Naive thymus-derived CD4-positive, alpha-beta T cell (primary cell): Measurements from ENCODE around the gene HDLBP. TPM values are rescaled to one million over a fixed set of nuclear protein-coding genes. Genes with fewer than 3 reads are reported as not detected.

ENCODE experiments used
- ATAC-seq: fragments of 150-1000 bp; cut with Tn5 transposase; 2 replicates; pipeline ENCODE4 v1.10.0; 2021; ENCODE audit warnings: mild to moderate bottlenecking, moderate library complexity
- CTCF ChIA-PET: fragments of 350-600 bp; sonication (Branson Sonifier 250); formaldehyde crosslinking; loops from one replicate; lab custom pipeline; 2021; ENCODE audit warnings: antibody characterized with exemption; lab: Charles Lee
- POLR2A ChIA-PET: fragments of 350-600 bp; sonication (Branson Sonifier 250); formaldehyde crosslinking; loops from one replicate; lab custom pipeline; 2021; ENCODE audit warnings: antibody characterized with exemption, inconsistent platforms; lab: Charles Lee
- DNase-seq, 9 donors: peaks; one replicate each; pipeline versions ENCODE4 v3.0.0 to v3.0.0-alpha.2; 2020 to 2022; ENCODE audit warnings: mixed read lengths in 1 of 9
- H3K27ac ChIP-seq: one replicate; pipeline ENCODE4 v1.7.0; 2013; ENCODE audit warnings: mild to moderate bottlenecking, low read depth, low read length, moderate library complexity
- H3K27me3 ChIP-seq, 2 donors: one replicate each; pipeline ENCODE4 v1.7.0; 2013; ENCODE audit warnings: low read length in 2 of 2, mild to moderate bottlenecking in 2 of 2, moderate library complexity in 2 of 2; ENCODE audit not compliant: control insufficient read depth in 2 of 2, insufficient read depth in 2 of 2
- H3K36me3 ChIP-seq, 3 experiments: 1 replicate in 2 of 3; 2 replicates in 1 of 3; pipeline ENCODE4 v1.7.0; 2013; ENCODE audit warnings: low read length in 3 of 3, mild to moderate bottlenecking in 3 of 3, moderate library complexity in 1 of 3; ENCODE audit not compliant: insufficient read depth in 3 of 3, control insufficient read depth in 2 of 3
- H3K4me1 ChIP-seq, 2 donors: one replicate each; pipeline ENCODE4 v1.7.0; 2013; ENCODE audit warnings: low read length in 2 of 2, mild to moderate bottlenecking in 2 of 2, moderate library complexity in 1 of 2; ENCODE audit not compliant: control insufficient read depth in 2 of 2, insufficient read depth in 2 of 2
- H3K4me3 ChIP-seq: 2 replicates; pipeline ENCODE4 v1.7.0; 2013; ENCODE audit warnings: mild to moderate bottlenecking, low read length
- H3K9me3 ChIP-seq, 3 experiments: 1 replicate in 2 of 3; 2 replicates in 1 of 3; pipeline ENCODE4 v1.7.0; 2013; ENCODE audit warnings: low read length in 3 of 3; ENCODE audit not compliant: control insufficient read depth in 2 of 3
- H3K27ac Mint-ChIP-seq, 9 donors: one replicate each; pipeline ENCODE4 v1.8.0; 2020 to 2022; ENCODE audit warnings: mixed read lengths in 9 of 9, mild to moderate bottlenecking in 8 of 9, moderate library complexity in 5 of 9, inconsistent platforms in 2 of 9
- H3K27me3 Mint-ChIP-seq, 5 donors: one replicate each; pipeline ENCODE4 v1.8.0; 2021 to 2022; ENCODE audit warnings: mixed read lengths in 5 of 5, mild to moderate bottlenecking in 1 of 5
- H3K36me3 Mint-ChIP-seq, 5 donors: one replicate each; pipeline ENCODE4 v1.8.0; 2020 to 2022; ENCODE audit warnings: mixed read lengths in 5 of 5, mild to moderate bottlenecking in 3 of 5, inconsistent platforms in 1 of 5
- H3K4me1 Mint-ChIP-seq, 7 donors: one replicate each; pipeline ENCODE4 v1.8.0; 2020 to 2022; ENCODE audit warnings: mixed read lengths in 7 of 7, mild to moderate bottlenecking in 3 of 7, inconsistent platforms in 1 of 7
- H3K4me3 Mint-ChIP-seq, 10 donors: one replicate each; pipeline ENCODE4 v1.8.0; 2020 to 2022; ENCODE audit warnings: mild to moderate bottlenecking in 10 of 10, mixed read lengths in 10 of 10, moderate library complexity in 6 of 10, inconsistent platforms in 2 of 10
- H3K9me3 Mint-ChIP-seq, 11 donors: one replicate each; pipeline ENCODE4 v1.8.0; 2020 to 2022; ENCODE audit warnings: mixed read lengths in 11 of 11, mild to moderate bottlenecking in 4 of 11, inconsistent platforms in 1 of 11, moderate library complexity in 1 of 11
- intact Hi-C, 2 donors: fragments of 100-400 bp; cut with micrococcal nuclease; formaldehyde crosslinking; loops; one replicate each; pipeline ENCODE4 v1.15.1; 2023
- polyA plus RNA-seq, 2 donors: library from polyadenylated mRNA; unstranded; fragments of 300-500 nt; fragmentation: Illumina TruSeq; gene quantifications; one replicate each; pipeline ENCODE4 v1.2.3, GENCODE V29; 2021
- total RNA-seq, 6 experiments: library from RNA in 5 of 6; stranded (reverse) in 5 of 6; gene quantifications; 1 replicate in 5 of 6; 2 replicates in 1 of 6; pipeline ENCODE4 v1.2.3 and lab custom pipeline; 2021 to 2026

Gene HDLBP
- total and polyA plus RNA-seq, 7 experiments from 2014 or later = 42.8 to 231 (median 153) TPM

DNA sequence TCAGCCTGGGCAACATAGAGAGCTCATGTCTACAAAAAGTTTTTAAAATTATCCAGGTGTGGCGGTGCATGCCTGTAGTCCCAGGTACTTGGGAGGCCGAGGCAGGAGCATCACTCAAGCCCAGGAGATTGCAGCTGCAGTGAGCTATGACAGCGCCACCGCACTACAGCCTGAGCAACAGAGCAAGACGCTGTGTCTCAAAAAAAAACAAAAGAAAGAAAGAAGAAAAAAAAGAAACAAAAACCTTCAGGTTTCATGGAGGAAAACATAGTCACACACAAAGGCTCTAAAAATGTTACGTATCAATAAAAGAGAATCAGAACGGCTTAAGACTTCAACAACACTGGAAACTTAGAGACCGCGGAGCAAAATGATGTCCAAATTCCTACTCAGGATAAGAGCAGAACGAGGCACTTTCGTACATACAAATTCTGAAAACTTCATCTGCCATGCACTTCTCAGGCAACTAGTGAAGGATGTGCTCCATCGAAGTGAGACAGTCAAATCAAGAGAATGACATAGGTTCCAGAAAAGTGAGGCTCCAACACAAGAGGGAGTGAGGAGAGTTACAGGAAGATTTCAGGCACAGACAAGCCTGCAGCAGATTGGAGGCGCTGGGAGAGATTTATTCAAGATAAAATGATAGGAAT is 4.4 kb downstream of the HDLBP start:
- H3K9me3 Mint-ChIP-seq = peaks cover 0 to 3% (median 0%) of the 10 kb centered on the region in 11 donors
- H3K27ac Mint-ChIP-seq = peak overlapping the region in 8 of 9 donors; percentile 64 to 97 (median 88)
- Histone ChIP-seq H3K4me1 (peaks cover 29% of the 10 kb centered on the region in 2 donors), H3K27ac (peak overlapping the region; percentile 42), H3K4me3 (no peak overlapping the region), H3K9me3 (no peaks in the 10 kb centered on the region), H3K36me3 (peaks cover 0 to 5% (median 0%) of the 10 kb centered on the region in 3 experiments), H3K27me3 (no peaks in the 10 kb centered on the region)
- CTCF ChIA-PET = interaction anchor here (1.2 kb wide), 1 partner anchor 49 kb away, joined by 4 read pairs; no protein-coding TSS in a partner anchor
- ATAC-seq (no peak), DNase-seq (no peak)
- H3K27me3 Mint-ChIP-seq = no peaks in the 10 kb centered on the region
- intact Hi-C loops = no loop called here
- peaks cover 50 to 78% (median 67%) of the 10 kb centered on the region in 7 donors for H3K4me1 Mint-ChIP-seq
- peaks cover 0 to 4% (median 0%) of the 10 kb centered on the region in 5 donors for H3K36me3 Mint-ChIP-seq
- H3K4me3 Mint-ChIP-seq = peak overlapping the region in 4 of 10 donors; percentile 1 to 81 (median 15)
- POLR2A ChIA-PET = interaction anchor here (0.9 to 1.2 kb wide), 2 partner anchors 9 to 13 kb away, joined by 3 to 4 read pairs; no protein-coding TSS in a partner anchor

DNA sequence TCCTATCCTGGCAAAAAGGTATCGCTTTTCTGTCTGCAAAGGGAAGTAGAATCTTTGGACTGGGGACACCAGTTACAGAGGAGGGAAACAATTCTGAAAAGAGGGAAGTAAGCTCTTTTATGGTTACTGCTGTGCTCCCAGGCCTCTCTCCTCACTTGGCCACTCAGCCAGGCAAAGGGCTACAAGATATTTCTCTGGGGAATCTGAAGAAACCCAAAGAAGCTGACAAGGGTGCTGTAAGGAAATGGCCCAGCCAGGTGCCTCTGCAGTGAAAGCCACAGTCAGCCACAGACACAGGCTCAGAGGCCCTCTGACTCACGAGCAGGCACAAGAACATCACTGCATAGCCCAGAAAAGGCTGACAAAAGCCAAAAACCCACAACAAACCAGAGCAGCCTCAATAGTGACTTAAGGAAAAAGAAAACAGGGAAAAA is 5.8 kb downstream of the HDLBP start:
- POLR2A ChIA-PET = interaction anchor here (0.8 kb wide), 1 partner anchor 189 kb away, joined by 3 read pairs; no protein-coding TSS in a partner anchor
- Mint-ChIP-seq H3K27ac (peak overlapping the region; percentile 78 to 97 (median 90)), H3K4me1 (peaks cover 54 to 88% (median 71%) of the 10 kb centered on the region in 7 donors), H3K9me3 (no peaks in the 10 kb centered on the region), H3K27me3 (no peaks in the 10 kb centered on the region), H3K36me3 (peaks cover 0 to 4% (median 0%) of the 10 kb centered on the region in 5 donors), H3K4me3 (peak overlapping the region in 9 of 10 donors; percentile 40 to 84 (median 68))
- DNase-seq (peak; percentile 19 to 65 (median 44)), ATAC-seq (peak; percentile 89)
- H3K4me1 ChIP-seq = peaks cover 29% of the 10 kb centered on the region in 2 donors
- CTCF ChIA-PET = no interaction called here
- peak overlapping the region; percentile 67 for H3K27ac ChIP-seq
- intact Hi-C loops = loop anchor here in 1 of 2 donors (1.0 kb wide), 1 partner anchor 9 kb away; no protein-coding TSS in a partner anchor
- H3K36me3 ChIP-seq = no peaks in the 10 kb centered on the region
- no peak overlapping the region for H3K4me3 ChIP-seq
- H3K27me3 ChIP-seq = no peaks in the 10 kb centered on the region
- H3K9me3 ChIP-seq = no peaks in the 10 kb centered on the region

DNA sequence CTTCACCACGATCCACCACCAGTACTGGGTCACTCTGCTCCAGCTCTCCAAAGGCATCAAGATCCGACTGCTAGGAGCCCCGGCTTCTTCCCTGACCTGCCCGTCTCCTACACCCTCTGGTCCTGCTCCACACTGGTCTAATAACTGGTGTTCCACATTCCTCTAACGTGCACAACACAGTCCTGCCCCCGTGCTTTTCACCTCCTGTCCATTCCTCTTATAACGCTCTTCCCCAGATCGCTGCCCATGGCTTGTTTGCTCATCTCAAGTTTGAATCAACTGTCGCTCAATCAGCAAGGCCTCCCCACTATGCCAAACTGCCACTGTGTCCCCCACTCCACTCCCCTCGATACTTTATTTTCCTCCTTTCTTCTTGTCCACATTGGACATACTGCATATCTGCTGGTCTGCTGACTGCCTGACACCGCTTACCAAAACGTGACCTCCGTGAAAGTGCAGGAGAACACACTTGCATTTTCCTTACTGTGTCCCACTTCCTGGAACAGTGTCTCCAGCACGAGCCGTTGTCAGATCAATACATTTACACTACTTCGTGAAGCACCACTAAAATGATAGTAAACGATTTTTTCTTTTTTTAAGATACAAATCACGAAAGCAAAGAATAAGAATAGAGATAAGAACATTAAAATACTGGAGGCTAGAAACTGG is 6.5 kb downstream of the HDLBP start:
- intact Hi-C loops = loop anchor here in 1 of 2 donors (1.0 kb wide), 1 partner anchor 9 kb away; no protein-coding TSS in a partner anchor
- Histone ChIP-seq H3K9me3 (no peaks in the 10 kb centered on the region), H3K36me3 (no peaks in the 10 kb centered on the region), H3K27me3 (no peaks in the 10 kb centered on the region), H3K27ac (peak overlapping the region; percentile 67), H3K4me1 (peaks cover 22 to 24% of the 10 kb centered on the region in 2 donors), H3K4me3 (no peak overlapping the region)
- Mint-ChIP-seq H3K4me1 (peaks cover 50 to 90% (median 70%) of the 10 kb centered on the region in 7 donors), H3K9me3 (no peaks in the 10 kb centered on the region), H3K36me3 (peaks cover 0 to 4% (median 0%) of the 10 kb centered on the region in 5 donors), H3K27ac (peak overlapping the region in 8 of 9 donors; percentile 87 to 97 (median 90)), H3K27me3 (no peaks in the 10 kb centered on the region), H3K4me3 (peak overlapping the region in 6 of 10 donors; percentile 35 to 81 (median 68))
- POLR2A ChIA-PET = interaction anchor here (1.1 kb wide), 1 partner anchor 15 kb away, joined by 4 read pairs; no protein-coding TSS in a partner anchor
- CTCF ChIA-PET = no interaction called here
- DNase-seq (no peak), ATAC-seq (no peak)

DNA sequence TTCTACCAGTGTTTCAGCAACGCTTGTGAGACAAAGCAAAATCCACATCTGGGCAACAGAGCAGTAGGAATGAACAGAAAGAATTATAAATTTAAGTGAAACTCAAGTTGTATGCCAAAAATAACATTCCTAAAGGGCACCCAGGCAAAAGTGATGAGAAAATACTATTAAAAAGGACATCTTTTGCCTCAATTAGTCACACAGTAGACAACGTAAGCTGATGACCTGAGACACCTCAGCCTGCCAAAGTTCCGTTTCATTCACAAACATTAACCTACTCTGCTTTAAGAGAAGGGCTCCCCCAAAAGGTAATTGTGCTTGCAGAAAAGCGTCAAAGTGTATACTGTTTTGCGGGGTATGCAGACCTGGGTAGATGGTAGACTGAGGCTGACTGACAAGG is 7.2 kb downstream of the HDLBP start:
- no peaks in the 10 kb centered on the region for H3K9me3 ChIP-seq
- H3K27me3 ChIP-seq = no peaks in the 10 kb centered on the region
- peaks cover 0 to 4% (median 0%) of the 10 kb centered on the region in 5 donors for H3K36me3 Mint-ChIP-seq
- CTCF ChIA-PET = interaction anchor here (0.7 kb wide), 1 partner anchor 10 kb away, joined by 3 read pairs; no protein-coding TSS in a partner anchor
- H3K4me3 ChIP-seq = no peak overlapping the region
- peaks cover 19 to 21% of the 10 kb centered on the region in 2 donors for H3K4me1 ChIP-seq
- DNase-seq = no peak
- H3K36me3 ChIP-seq = no peaks in the 10 kb centered on the region
- ATAC-seq = no peak
- intact Hi-C loops = no loop called here
- peaks cover 43 to 90% (median 72%) of the 10 kb centered on the region in 7 donors for H3K4me1 Mint-ChIP-seq
- no peaks in the 10 kb centered on the region for H3K27me3 Mint-ChIP-seq
- POLR2A ChIA-PET = interaction anchor here (0.6 to 1.1 kb wide), 2 partner anchors 10 to 16 kb away, joined by 3 to 4 read pairs; no protein-coding TSS in a partner anchor
- H3K9me3 Mint-ChIP-seq = no peaks in the 10 kb centered on the region
- H3K27ac Mint-ChIP-seq = peak overlapping the region in 6 of 9 donors; percentile 24 to 97 (median 88)
- no peak overlapping the region for H3K27ac ChIP-seq
- peak overlapping the region in 2 of 10 donors; percentile 10 to 81 for H3K4me3 Mint-ChIP-seq

DNA sequence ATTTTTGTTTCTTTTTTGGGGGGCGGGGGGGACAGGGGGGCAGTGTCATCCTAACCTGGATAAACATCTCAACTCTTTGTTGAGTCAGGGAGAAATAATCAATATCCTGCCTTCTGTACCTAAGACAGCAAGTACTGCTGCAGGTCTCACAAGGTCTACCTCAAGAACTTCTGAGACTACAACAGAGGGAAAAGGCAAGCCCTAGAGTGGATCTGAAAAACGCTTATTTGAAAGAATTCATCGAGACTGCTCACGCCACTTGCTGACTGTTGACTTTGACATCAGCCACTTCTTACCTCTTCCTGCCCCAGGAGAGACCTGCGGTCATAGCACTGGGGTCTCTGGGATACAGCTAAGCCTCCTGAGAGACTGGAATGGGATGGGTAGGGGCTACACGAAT is 8.4 kb downstream of the HDLBP start:
- Mint-ChIP-seq H3K4me3 (no peak overlapping the region), H3K4me1 (peaks cover 44 to 89% (median 74%) of the 10 kb centered on the region in 7 donors), H3K27me3 (no peaks in the 10 kb centered on the region), H3K9me3 (no peaks in the 10 kb centered on the region), H3K27ac (peak overlapping the region in 2 of 9 donors; percentile 91 to 97), H3K36me3 (peaks cover 0 to 4% (median 0%) of the 10 kb centered on the region in 5 donors)
- no peak overlapping the region for H3K27ac ChIP-seq
- no peak overlapping the region for H3K4me3 ChIP-seq
- intact Hi-C loops = no loop called here
- CTCF ChIA-PET = no interaction called here
- POLR2A ChIA-PET = interaction anchor here (11.3 kb wide), 1 partner anchor 8 kb away, joined by 87 read pairs; the partner anchor contains the start of genes HDLBP and SEPTIN2
- H3K36me3 ChIP-seq = no peaks in the 10 kb centered on the region
- H3K27me3 ChIP-seq = no peaks in the 10 kb centered on the region
- peaks cover 19 to 21% of the 10 kb centered on the region in 2 donors for H3K4me1 ChIP-seq
- ATAC-seq (no peak), DNase-seq (no peak)
- no peaks in the 10 kb centered on the region for H3K9me3 ChIP-seq

DNA sequence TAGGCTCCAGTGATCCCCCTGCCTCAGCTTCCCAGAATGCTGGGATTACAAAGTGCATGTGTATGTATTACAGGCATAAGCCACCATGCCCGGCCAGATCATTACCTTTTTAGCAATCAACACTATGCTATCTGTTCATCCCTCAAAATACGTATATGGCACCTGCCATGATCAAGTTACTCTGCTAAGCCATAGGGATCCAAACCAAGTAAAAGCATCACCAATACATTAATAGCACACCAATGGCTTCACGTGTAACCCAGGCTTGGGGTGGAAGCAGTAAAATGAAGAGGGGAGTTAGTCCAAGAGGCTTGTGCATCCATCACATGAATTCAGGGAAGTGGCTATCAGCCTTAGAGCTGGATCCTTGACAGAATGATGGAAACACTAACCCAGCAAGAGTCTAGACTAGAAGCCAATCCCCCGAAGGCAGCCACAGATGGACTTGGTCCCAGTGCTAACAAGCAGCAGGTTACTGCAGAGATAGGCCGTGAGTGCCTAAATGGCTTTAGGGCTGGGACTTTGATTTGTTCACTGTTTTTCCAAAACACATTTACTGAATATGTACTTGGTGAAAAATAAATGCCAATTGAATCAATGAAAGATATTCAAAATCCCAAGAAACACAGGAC is 11.3 kb downstream of the HDLBP start:
- Mint-ChIP-seq H3K9me3 (no peaks in the 10 kb centered on the region), H3K4me3 (no peak overlapping the region), H3K36me3 (peaks cover 0 to 4% (median 0%) of the 10 kb centered on the region in 5 donors), H3K4me1 (peaks cover 33 to 74% (median 59%) of the 10 kb centered on the region in 7 donors), H3K27me3 (no peaks in the 10 kb centered on the region), H3K27ac (peak overlapping the region in 1 of 9 donors; percentile 57)
- no peak overlapping the region for H3K4me3 ChIP-seq
- ATAC-seq (no peak), DNase-seq (no peak)
- no peak overlapping the region for H3K27ac ChIP-seq
- H3K9me3 ChIP-seq = no peaks in the 10 kb centered on the region
- POLR2A ChIA-PET = interaction anchor here (11.3 kb wide), 1 partner anchor 11 kb away, joined by 87 read pairs; the partner anchor contains the start of genes HDLBP and SEPTIN2
- no peaks in the 10 kb centered on the region for H3K36me3 ChIP-seq
- no peaks in the 10 kb centered on the region for H3K27me3 ChIP-seq
- intact Hi-C loops = no loop called here
- peaks cover 12 to 19% of the 10 kb centered on the region in 2 donors for H3K4me1 ChIP-seq
- CTCF ChIA-PET = interaction anchor here (0.6 to 1.5 kb wide), 2 partner anchors 10 to 237 kb away, joined by 3 read pairs; no protein-coding TSS in a partner anchor
